Lower leg skin (tissue), 4 donors: Measurements from ENCODE around the gene PLXDC2. TPM values are rescaled to one million over a fixed set of nuclear protein-coding genes. Genes with fewer than 3 reads are reported as not detected.

Source experiments
- DNase-seq, 2 donors: peaks; one replicate each; pipeline ENCODE4 v3.0.0-alpha.2; 2019; ENCODE audit warnings: low spot score in 2 of 2
- H3K4me3 ChIP-seq: fragments of 200-600 bp; sonication (generic); 2 replicates; pipeline ENCODE4 v1.5.1; 2017; ENCODE audit warnings: mild to moderate bottlenecking, low read depth; ENCODE audit not compliant: poor library complexity, severe bottlenecking
- CTCF ChIP-seq, 3 donors: fragments of 450-650 bp; IDR thresholded peaks; one replicate each; pipeline ENCODE4 v1.5.1; 2016; ENCODE audit warnings: antibody characterized with exemption in 3 of 3, mild to moderate bottlenecking in 3 of 3, moderate library complexity in 2 of 3
- POLR2A ChIP-seq, 2 donors: fragments of 450-650 bp; IDR thresholded peaks; one replicate each; pipeline ENCODE4 v1.6.1; 2016 to 2017; ENCODE audit warnings: antibody characterized with exemption in 2 of 2, mild to moderate bottlenecking in 1 of 2, moderate library complexity in 1 of 2
- WGBS, 2 donors: methylation state at CpG; one replicate each; pipeline ENCODE4 v1.1.5; 2018; 5-methylcytosine and 5-hydroxymethylcytosine counted together
- intact Hi-C: fragments of 100-400 bp; cut with DNase I; formaldehyde crosslinking; loops from one replicate; pipeline ENCODE4 v1.15.0; 2023; ENCODE audit warnings: low total_unique reads
- total RNA-seq, 4 donors: library from RNA; depleted of rRNA; stranded (reverse); fragments of >200 nt; gene quantifications; one replicate each; pipeline ENCODE4 v1.1.0, GENCODE V29; 2016

Gene PLXDC2
- total RNA-seq, 4 donors from 2014 or later: 75.3 to 113 (median 95.3) TPM

GRCh38 chr10:19877466-19878255, 61.4 kb downstream of the PLXDC2 start:
- TF ChIP-seq CTCF (IDR thresholded peaks at IDR 0.05): no peak
- TF ChIP-seq POLR2A (IDR thresholded peaks at IDR 0.05): no peak
- intact Hi-C loops: no loop called here
- H3K4me3 ChIP-seq: no peak overlapping the region
- no peak for DNase-seq
- 70 to 81% methylated on average over 8 of the region's 8 CpGs for WGBS, 2 donors

- H3K4me3 ChIP-seq: no peak overlapping the region
- DNase-seq: no peak
- WGBS, 2 donors: 82 to 89% methylated on average over 5 of the region's 5 CpGs
- no peak for TF ChIP-seq CTCF (IDR thresholded peaks at IDR 0.05)
- intact Hi-C loops: no loop called here
Measured at GRCh38 chr10:19882621-19883020, 66.4 kb downstream of the PLXDC2 start.

- DNase-seq: no peak
- no peak overlapping the region for H3K4me3 ChIP-seq
- no peak for TF ChIP-seq CTCF (IDR thresholded peaks at IDR 0.05)
- 51 to 54% methylated on average over 3 of the region's 3 CpGs for WGBS, 2 donors
- intact Hi-C loops: no loop called here
Measured at GRCh38 chr10:19888061-19888660, 71.9 kb downstream of the PLXDC2 start.

- 41 to 44% methylated on average over 2 of the region's 2 CpGs for WGBS, 2 donors
- TF ChIP-seq POLR2A (IDR thresholded peaks at IDR 0.05): no peak
- no peak for TF ChIP-seq CTCF (IDR thresholded peaks at IDR 0.05)
- intact Hi-C loops: no loop called here
- H3K4me3 ChIP-seq: no peak overlapping the region
- DNase-seq: no peak
Measured at GRCh38 chr10:19889256-19889655, 73.0 kb downstream of the PLXDC2 start.

GRCh38 chr10:19891429-19891828, 75.2 kb downstream of the PLXDC2 start:
- H3K4me3 ChIP-seq: no peak overlapping the region
- 87 to 88% methylated on average over 6 of the region's 6 CpGs for WGBS, 2 donors
- intact Hi-C loops: no loop called here
- DNase-seq: no peak
- no peak for TF ChIP-seq POLR2A (IDR thresholded peaks at IDR 0.05)

GRCh38 chr10:19892270-19892669, 76.0 kb downstream of the PLXDC2 start:
- no peak for TF ChIP-seq POLR2A (IDR thresholded peaks at IDR 0.05)
- no peak for TF ChIP-seq CTCF (IDR thresholded peaks at IDR 0.05)
- DNase-seq: no peak

More at GRCh38 chr10:19892270-19892669, 76.0 kb downstream of the PLXDC2 start:
- H3K4me3 ChIP-seq: no peak overlapping the region
- intact Hi-C loops: no loop called here
- WGBS, 2 donors: 48 to 69% methylated on average over 4 of the region's 4 CpGs
